Testis (tissue), 3 donors: ENCODE results near the gene FIP1L1. TPM values are rescaled to one million over a fixed set of nuclear protein-coding genes. Genes with fewer than 3 reads are reported as not detected.

ENCODE experiments used
- DNase-seq: peaks from one replicate; pipeline ENCODE4 v3.0.0-alpha.2; 2019
- H3K27ac ChIP-seq, 2 donors: fragments of 200-600 bp; sonication (generic); one replicate each; pipeline ENCODE4 v1.5.1; 2019
- H3K27me3 ChIP-seq: fragments of 200-600 bp; sonication (generic); one replicate; pipeline ENCODE4 v1.5.1; 2019
- H3K36me3 ChIP-seq: fragments of 200-600 bp; sonication (generic); one replicate; pipeline ENCODE4 v1.5.1; 2017; ENCODE audit warnings: low read depth; ENCODE audit errors: missing control alignments
- H3K4me1 ChIP-seq: fragments of 200-600 bp; sonication (generic); one replicate; pipeline ENCODE4 v1.5.1; 2019
- H3K4me3 ChIP-seq, 2 donors: fragments of 200-600 bp; sonication (generic); one replicate each; pipeline ENCODE4 v1.5.1; 2017 to 2019
- H3K9me3 ChIP-seq: fragments of 200-600 bp; sonication (generic); one replicate; pipeline ENCODE4 v1.5.1; 2017
- CTCF ChIP-seq, 3 experiments: fragments of 450-650 bp in 2 of 3; fragments of 200-600 bp in 1 of 3; sonication (generic) in 1 of 3; IDR thresholded peaks; one replicate each; pipeline ENCODE4 v1.5.1; 2016 to 2019; ENCODE audit warnings: antibody characterized with exemption in 3 of 3, mild to moderate bottlenecking in 2 of 3, moderate library complexity in 1 of 3
- POLR2A ChIP-seq: fragments of 450-650 bp; IDR thresholded peaks from one replicate; pipeline ENCODE4 v1.6.1; 2017; ENCODE audit warnings: antibody characterized with exemption, mild to moderate bottlenecking, moderate library complexity
- WGBS, 2 donors: methylation state at CpG; one replicate each; pipeline ENCODE4 v1.1.5; 2018; 5-methylcytosine and 5-hydroxymethylcytosine counted together
- intact Hi-C: fragments of 100-400 bp; cut with DNase I; formaldehyde crosslinking; loops from one replicate; pipeline ENCODE4 v1.15.1; 2023; ENCODE audit warnings: low total_unique reads
- polyA plus RNA-seq: library from polyadenylated mRNA; stranded (reverse); fragments of 350-450 nt; fragmentation: Illumina TruSeq; extraction: RNeasy Lipid Tissue Mini Kit (QIAGEN cat#74804); gene quantifications from one replicate; pipeline ENCODE4 v1.2.3, GENCODE V29; 2014; ENCODE audit warnings: low read depth, low replicate concordance; ENCODE audit not compliant: insufficient read depth
- total RNA-seq, 2 donors: library from RNA; depleted of rRNA; stranded (reverse); fragments of >200 nt; gene quantifications; one replicate each; pipeline ENCODE4 v1.2.3, GENCODE V29; 2016

Gene FIP1L1
- total and polyA plus RNA-seq, 3 donors from 2014 or later: 87.9 to 110 (median 91.3) TPM

GRCh38 chr4:53362093-53362492, 15.3 kb upstream of the FIP1L1 start:
- WGBS, 2 donors: 81 to 100% methylated on average over 1 of the region's 1 CpG
- H3K9me3 ChIP-seq: no peaks in the 10 kb centered on the region
- no peaks in the 10 kb centered on the region for H3K36me3 ChIP-seq
- no peak for TF ChIP-seq POLR2A
- no peak for TF ChIP-seq CTCF (IDR thresholded peaks at IDR 0.05)
- H3K27ac ChIP-seq: no peak overlapping the region
- H3K27me3 ChIP-seq: no peaks in the 10 kb centered on the region
- H3K4me1 ChIP-seq: peaks cover 4% of the 10 kb centered on the region
- intact Hi-C loops: no loop called here
- no peak for DNase-seq
- H3K4me3 ChIP-seq: no peak overlapping the region

- no peaks in the 10 kb centered on the region for H3K36me3 ChIP-seq
- TF ChIP-seq POLR2A: no peak
- TF ChIP-seq CTCF (IDR thresholded peaks at IDR 0.05): no peak
- intact Hi-C loops: loop anchor here (5.0 kb wide), 1 partner anchor 868 kb away; no protein-coding TSS in a partner anchor
- WGBS, 2 donors: 47 to 52% methylated on average over 3 of the region's 3 CpGs
- H3K27ac ChIP-seq: no peak overlapping the region
- peak overlapping the region in 1 of 2 donors; percentile 70 for H3K4me3 ChIP-seq
- DNase-seq: no peak
- no peaks in the 10 kb centered on the region for H3K27me3 ChIP-seq
- no peaks in the 10 kb centered on the region for H3K9me3 ChIP-seq
- peaks cover 4% of the 10 kb centered on the region for H3K4me1 ChIP-seq
Measured at GRCh38 chr4:53364624-53365023, 12.8 kb upstream of the FIP1L1 start.

DNA sequence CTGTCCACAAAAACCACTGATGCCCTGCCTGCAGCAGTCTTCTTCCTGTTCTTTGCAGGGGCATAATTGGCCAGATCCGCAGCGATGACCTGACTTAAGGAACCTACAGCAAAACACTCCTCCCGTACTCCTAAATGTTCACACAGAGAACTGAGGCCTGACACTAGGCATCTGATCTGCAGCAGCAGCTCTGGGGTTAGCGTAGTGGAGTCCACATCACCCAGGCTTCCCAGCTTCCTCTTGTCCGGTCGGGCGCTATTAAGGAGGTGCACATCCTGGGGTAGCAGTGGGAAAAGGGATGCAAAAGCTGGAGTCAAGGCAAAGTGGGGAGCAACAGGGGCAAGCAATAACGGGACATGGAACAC, 12.3 kb upstream of the FIP1L1 start:
- TF ChIP-seq CTCF (IDR thresholded peaks at IDR 0.05) (no peak), POLR2A (no peak)
- Histone ChIP-seq H3K4me3 (peak overlapping the region; percentile 70 to 85), H3K36me3 (no peaks in the 10 kb centered on the region), H3K4me1 (peaks cover 4% of the 10 kb centered on the region), H3K9me3 (no peaks in the 10 kb centered on the region), H3K27ac (no peak overlapping the region), H3K27me3 (no peaks in the 10 kb centered on the region)
- DNase-seq: no peak
- 0 to 1% methylated on average over 8 of the region's 8 CpGs for WGBS, 2 donors
- intact Hi-C loops: loop anchor here (5.0 kb wide), 1 partner anchor 867 kb away; no protein-coding TSS in a partner anchor

- H3K27ac ChIP-seq: peak within 1 kb of the TSS in 1 of 2 donors; percentile 60
- DNase-seq: peak; percentile 100
- H3K4me1 ChIP-seq: peaks cover 4% of the 10 kb centered on the region
- TF ChIP-seq CTCF (IDR thresholded peaks at IDR 0.05): peak in 1 of 3 experiments; percentile 10
- TF ChIP-seq POLR2A: no peak
- WGBS, 2 donors: 0% methylated on average over 26 to 51 of the region's 51 CpGs
- H3K9me3 ChIP-seq: no peaks in the 10 kb centered on the region
- intact Hi-C loops: loop anchor here (5.0 kb wide), 1 partner anchor 867 kb away; no protein-coding TSS in a partner anchor
- H3K4me3 ChIP-seq: peak within 1 kb of the TSS; percentile 70 to 85
- no peaks in the 10 kb centered on the region for H3K36me3 ChIP-seq
- no peaks in the 10 kb centered on the region for H3K27me3 ChIP-seq
Measured at GRCh38 chr4:53365486-53366300, 11.7 kb upstream of the FIP1L1 start, which contains the start of gene SCFD2. TSS of gene SCFD2 (minus strand) at chr4:53366061.
